GM12891 (cell line): ENCODE measurements around the gene ADAM10.
A peak's percentile ranks its signal among the peaks of the same experiment; 100 is the strongest.

ENCODE experiments used
- DNase-seq: peaks from one replicate; pipeline ENCODE4 v3.0.0; 2011; ENCODE audit warnings: low spot score; ENCODE audit not compliant: insufficient read length
- FAIRE-seq: peaks from 2 replicates; lab custom pipeline; 2011; peaks lifted over from hg19 to GRCh38; lab: Jason Lieb, UNC
- PAX5 ChIP-seq: IDR thresholded peaks from 2 replicates; pipeline ENCODE4 v1.6.1; 2011; ENCODE audit warnings: low read length, moderate library complexity, mild to moderate bottlenecking; ENCODE audit not compliant: insufficient read depth, severe bottlenecking
- POLR2A ChIP-seq: IDR thresholded peaks from 2 replicates; pipeline ENCODE4 v1.6.1; 2011; ENCODE audit warnings: low read depth, low read length, control low read depth
- POLR2AphosphoS5 ChIP-seq: IDR thresholded peaks from 2 replicates; pipeline ENCODE4 v1.6.1; 2011; ENCODE audit warnings: low read depth, low read length, control low read depth
- POU2F2 ChIP-seq: IDR thresholded peaks from 2 replicates; pipeline ENCODE4 v1.6.1; 2011; ENCODE audit warnings: low read depth, mild to moderate bottlenecking, control low read depth, low read length, moderate library complexity
- SPI1 ChIP-seq: IDR thresholded peaks from 2 replicates; pipeline ENCODE4 v1.6.1; 2011; ENCODE audit warnings: low read depth, low read length, control low read depth
- TAF1 ChIP-seq: IDR thresholded peaks from 2 replicates; pipeline ENCODE4 v1.6.1; 2011; ENCODE audit warnings: low read depth, low read length, control low read depth

ADAM10 gene

GRCh38 chr15:58686286-58686685 lies 63.2 kb downstream of the ADAM10 start:
- no peak for FAIRE-seq
- TF ChIP-seq TAF1 (no peak), POU2F2 (no peak), POLR2A (no peak), POLR2AphosphoS5 (no peak), PAX5 (no peak), SPI1 (no peak)
- no peak for DNase-seq

- no peak for DNase-seq
- no peak for FAIRE-seq
- no peak for TF ChIP-seq POU2F2
- TF ChIP-seq PAX5, result no peak
- no peak for TF ChIP-seq SPI1
- no peak for TF ChIP-seq POLR2A
- no peak for TF ChIP-seq POLR2AphosphoS5
- TF ChIP-seq TAF1, result no peak
Observed at GRCh38 chr15:58684751-58685150, 64.8 kb downstream of the ADAM10 start.

- no peak for TF ChIP-seq POU2F2
- TF ChIP-seq TAF1, result no peak
- DNase-seq (no peak), FAIRE-seq (no peak)
Observed at GRCh38 chr15:58684036-58684710, 65.3 kb downstream of the ADAM10 start.

GRCh38 chr15:58682234-58682633 lies 67.3 kb downstream of the ADAM10 start:
- TF ChIP-seq POLR2AphosphoS5 (no peak), POU2F2 (no peak), SPI1 (no peak), POLR2A (no peak), PAX5 (no peak)
- DNase-seq (no peak), FAIRE-seq (no peak)

- peak; percentile 71 for FAIRE-seq
- no peak for DNase-seq
- no peak for TF ChIP-seq TAF1
- TF ChIP-seq SPI1, result no peak
- TF ChIP-seq POLR2AphosphoS5, result no peak
Observed at GRCh38 chr15:58678683-58679082, 70.8 kb downstream of the ADAM10 start.

GRCh38 chr15:58677426-58677825 lies 72.1 kb downstream of the ADAM10 start:
- no peak for DNase-seq
- no peak for FAIRE-seq

GRCh38 chr15:58676766-58677165 lies 72.7 kb downstream of the ADAM10 start:
- no peak for FAIRE-seq
- no peak for DNase-seq
- TF ChIP-seq SPI1 (no peak), POLR2AphosphoS5 (no peak), POU2F2 (no peak), POLR2A (no peak), PAX5 (no peak), TAF1 (no peak)

More at GRCh38 chr15:58677426-58677825, 72.1 kb downstream of the ADAM10 start:
- no peak for TF ChIP-seq POLR2AphosphoS5
- no peak for TF ChIP-seq PAX5
- TF ChIP-seq SPI1, result no peak
- no peak for TF ChIP-seq POU2F2
- no peak for TF ChIP-seq TAF1
- TF ChIP-seq POLR2A, result no peak

- FAIRE-seq (no peak), DNase-seq (no peak)
- TF ChIP-seq POU2F2, result no peak
- TF ChIP-seq PAX5, result no peak
- TF ChIP-seq POLR2A, result no peak
- TF ChIP-seq SPI1, result no peak
- no peak for TF ChIP-seq POLR2AphosphoS5
- TF ChIP-seq TAF1, result no peak
Observed at GRCh38 chr15:58671186-58671585, 78.3 kb downstream of the ADAM10 start.

- no peak for FAIRE-seq
- TF ChIP-seq POLR2AphosphoS5 (no peak), SPI1 (no peak), TAF1 (no peak), PAX5 (no peak), POU2F2 (no peak), POLR2A (no peak)
Observed at GRCh38 chr15:58669108-58669507, 80.4 kb downstream of the ADAM10 start.

GRCh38 chr15:58666957-58667356 lies 82.5 kb downstream of the ADAM10 start:
- FAIRE-seq, result peak; percentile 68
- no peak for DNase-seq
- TF ChIP-seq POLR2A, result no peak
- TF ChIP-seq SPI1, result no peak
- no peak for TF ChIP-seq PAX5
- TF ChIP-seq TAF1, result no peak
- TF ChIP-seq POU2F2, result no peak
- no peak for TF ChIP-seq POLR2AphosphoS5

More at GRCh38 chr15:58669108-58669507, 80.4 kb downstream of the ADAM10 start:
- no peak for DNase-seq

- FAIRE-seq, result no peak
- DNase-seq, result no peak
- TF ChIP-seq TAF1 (no peak), SPI1 (no peak), PAX5 (no peak), POLR2A (no peak), POLR2AphosphoS5 (no peak), POU2F2 (no peak)
Observed at GRCh38 chr15:58665672-58666071, 83.8 kb downstream of the ADAM10 start.
